AG09309 (cell line): ENCODE measurements around the gene CCNI.

ENCODE experiments used
- DNase-seq: peaks from one replicate; pipeline ENCODE4 v3.0.0-alpha.2; 2010; ENCODE audit warnings: low read depth
- H3K4me3 ChIP-seq: 2 replicates; pipeline ENCODE4 v1.5.1; 2011; ENCODE audit warnings: mild to moderate bottlenecking, low read depth, low read length, moderate library complexity; ENCODE audit not compliant: control insufficient read depth
- TF ChIP-seq, protein P1 (sequence below): IDR thresholded peaks from 2 replicates; pipeline ENCODE4 v1.5.1; 2011; ENCODE audit warnings: mild to moderate bottlenecking, low read depth, low read length, inconsistent platforms; ENCODE audit not compliant: insufficient read depth, control insufficient read depth; ENCODE audit errors: missing control alignments

Gene CCNI

DNA sequence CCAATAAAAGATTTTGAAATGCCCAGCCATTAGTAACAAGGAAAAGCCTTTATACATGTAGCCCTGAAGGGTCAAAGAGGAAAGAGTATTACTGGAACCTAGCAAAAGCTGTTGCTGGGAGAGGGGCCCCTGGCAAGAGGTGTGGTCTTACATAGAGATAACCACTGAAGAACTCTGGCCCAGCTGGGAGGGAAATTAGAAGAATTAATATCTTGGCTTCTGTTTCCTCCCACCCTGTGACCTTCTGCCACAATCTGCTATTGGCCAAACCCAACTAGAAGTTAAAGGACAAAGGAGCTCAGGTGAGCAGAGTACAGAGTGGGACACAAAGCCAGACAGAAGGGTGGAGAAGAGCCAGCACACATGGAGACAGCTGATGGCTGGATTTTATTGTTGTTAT, 41.9 kb upstream of the CCNI start:
- DNase-seq = no peak
- TF ChIP-seq, protein P1, sequence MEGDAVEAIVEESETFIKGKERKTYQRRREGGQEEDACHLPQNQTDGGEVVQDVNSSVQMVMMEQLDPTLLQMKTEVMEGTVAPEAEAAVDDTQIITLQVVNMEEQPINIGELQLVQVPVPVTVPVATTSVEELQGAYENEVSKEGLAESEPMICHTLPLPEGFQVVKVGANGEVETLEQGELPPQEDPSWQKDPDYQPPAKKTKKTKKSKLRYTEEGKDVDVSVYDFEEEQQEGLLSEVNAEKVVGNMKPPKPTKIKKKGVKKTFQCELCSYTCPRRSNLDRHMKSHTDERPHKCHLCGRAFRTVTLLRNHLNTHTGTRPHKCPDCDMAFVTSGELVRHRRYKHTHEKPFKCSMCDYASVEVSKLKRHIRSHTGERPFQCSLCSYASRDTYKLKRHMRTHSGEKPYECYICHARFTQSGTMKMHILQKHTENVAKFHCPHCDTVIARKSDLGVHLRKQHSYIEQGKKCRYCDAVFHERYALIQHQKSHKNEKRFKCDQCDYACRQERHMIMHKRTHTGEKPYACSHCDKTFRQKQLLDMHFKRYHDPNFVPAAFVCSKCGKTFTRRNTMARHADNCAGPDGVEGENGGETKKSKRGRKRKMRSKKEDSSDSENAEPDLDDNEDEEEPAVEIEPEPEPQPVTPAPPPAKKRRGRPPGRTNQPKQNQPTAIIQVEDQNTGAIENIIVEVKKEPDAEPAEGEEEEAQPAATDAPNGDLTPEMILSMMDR = no peak
- no peak overlapping the region for H3K4me3 ChIP-seq

GRCh38 chr4:77113069-77113468, 37.3 kb upstream of the CCNI start:
- DNase-seq = no peak
- H3K4me3 ChIP-seq = no peak overlapping the region
- TF ChIP-seq, protein P1 = no peak

DNA sequence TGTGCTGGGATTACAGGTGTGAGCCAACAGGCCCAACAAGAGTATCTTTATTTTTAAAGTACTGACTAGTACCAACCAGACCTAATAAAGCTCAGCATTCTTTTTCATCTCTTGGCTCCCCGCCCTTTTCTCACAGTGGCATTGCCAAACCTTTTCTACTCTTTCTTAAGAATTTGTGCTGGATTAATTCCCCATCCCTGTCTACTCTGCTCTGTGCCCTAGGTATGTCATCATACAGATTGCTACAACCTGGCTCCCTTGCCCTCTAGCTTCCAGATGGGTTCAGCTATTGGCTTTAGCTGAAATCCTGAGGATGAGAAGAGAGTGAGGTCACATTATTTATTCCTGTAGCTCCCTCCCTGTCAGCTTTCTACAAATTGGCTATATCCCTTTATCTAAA, 34.9 kb upstream of the CCNI start:
- H3K4me3 ChIP-seq = no peak overlapping the region
- no peak for DNase-seq
- TF ChIP-seq, protein P1 = no peak

GRCh38 chr4:77104791-77105540, 29.2 kb upstream of the CCNI start:
- no peak for DNase-seq
- no peak overlapping the region for H3K4me3 ChIP-seq
- TF ChIP-seq, protein P1 = no peak

GRCh38 chr4:77104388-77104787, 28.6 kb upstream of the CCNI start:
- TF ChIP-seq, protein P1 = no peak
- DNase-seq = no peak
- no peak overlapping the region for H3K4me3 ChIP-seq

GRCh38 chr4:77100234-77100633, 24.4 kb upstream of the CCNI start:
- TF ChIP-seq, protein P1 = no peak
- H3K4me3 ChIP-seq = no peak overlapping the region
- no peak for DNase-seq
